ENCODE data around the gene PLEKHA8. TPM values are rescaled to one million over a fixed set of nuclear protein-coding genes. Genes with fewer than 3 reads are reported as not detected.
"Not testable (repeated sequence)": the region's sequence is repeated elsewhere in the genome, so short reads cannot be mapped to it uniquely, and the experiment has no call there.

PLEKHA8 gene
- total and polyA plus RNA-seq, 3 experiments from 2014 or later = 3.7 to 10.0 (median 9.0) TPM

DNA sequence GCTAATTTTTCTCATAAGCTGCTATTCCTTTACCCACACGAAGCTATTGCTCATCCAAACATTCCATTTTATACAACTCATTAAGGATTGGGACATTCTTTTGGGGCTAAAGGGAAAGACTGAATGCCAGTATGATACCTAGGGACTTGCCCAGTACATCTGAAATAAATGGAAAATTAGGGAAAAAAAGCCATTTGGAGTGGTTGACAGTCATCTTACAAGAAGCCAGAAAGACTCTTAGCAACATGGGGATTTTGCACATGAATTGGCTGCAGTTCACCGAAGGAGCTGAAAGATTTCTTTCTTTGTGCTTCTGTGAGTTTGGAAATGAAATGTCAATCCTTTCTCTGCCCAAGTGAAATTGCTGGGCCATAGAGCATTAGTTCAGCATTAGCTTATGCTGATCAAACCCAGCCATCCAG, 63.3 kb downstream of the PLEKHA8 start:
- H3K27me3 ChIP-seq (ENCODE audit: insufficient read depth, low read length, poor library complexity, severe bottlenecking) = no peaks in the 10 kb centered on the region
- Mint-ChIP-seq H3K36me3 (peaks cover 0 to 16% (median 13%) of the 10 kb centered on the region in 3 donors), H3K9me3 (peaks cover 0 to 3% (median 0%) of the 10 kb centered on the region in 5 donors), H3K27me3 (no peaks in the 10 kb centered on the region), H3K4me1 (no peaks in the 10 kb centered on the region), H3K4me3 (no peak overlapping the region), H3K27ac (no peak overlapping the region)
- no peak for DNase-seq
- CTCF ChIA-PET = no interaction called here
- POLR2A ChIA-PET = no interaction called here
- H3K9me3 ChIP-seq (ENCODE audit: low read length) = no peaks in the 10 kb centered on the region
- H3K4me1 ChIP-seq (ENCODE audit: insufficient read depth, low read length) = no peaks in the 10 kb centered on the region
- H3K27ac ChIP-seq (ENCODE audit: low read depth, low read length) = no peak overlapping the region
- H3K4me3 ChIP-seq (ENCODE audit: low read length) = no peak overlapping the region
- H3K36me3 ChIP-seq (ENCODE audit: insufficient read depth, low read length) = no peaks in the 10 kb centered on the region

DNA sequence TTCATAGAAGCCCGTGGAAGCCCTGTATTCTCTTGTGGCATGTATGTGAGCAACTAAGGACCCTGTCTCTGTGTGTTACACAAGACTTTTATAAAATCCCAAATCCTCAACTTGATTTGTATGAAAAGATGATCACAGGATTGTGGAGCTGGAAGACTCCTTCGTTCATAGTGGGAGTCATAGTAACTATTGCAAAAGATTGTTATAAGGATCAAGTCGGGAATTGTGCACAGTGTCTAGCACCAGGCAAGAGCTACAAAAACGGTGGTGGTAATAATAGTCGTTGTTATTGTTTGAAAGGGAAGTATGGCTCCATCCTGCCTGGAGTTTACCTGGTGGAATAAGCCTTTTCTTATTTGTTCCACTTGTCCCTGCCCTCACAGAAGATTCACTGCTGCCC, 63.8 kb downstream of the PLEKHA8 start:
- no peaks in the 10 kb centered on the region for H3K4me1 Mint-ChIP-seq
- H3K27me3 Mint-ChIP-seq = no peaks in the 10 kb centered on the region
- H3K27ac Mint-ChIP-seq = no peak overlapping the region
- Histone ChIP-seq H3K27ac (ENCODE audit: low read depth, low read length) (no peak overlapping the region), H3K27me3 (ENCODE audit: insufficient read depth, low read length, poor library complexity, severe bottlenecking) (no peaks in the 10 kb centered on the region), H3K4me3 (ENCODE audit: low read length) (no peak overlapping the region), H3K4me1 (ENCODE audit: insufficient read depth, low read length) (no peaks in the 10 kb centered on the region), H3K36me3 (ENCODE audit: insufficient read depth, low read length) (no peaks in the 10 kb centered on the region), H3K9me3 (ENCODE audit: low read length) (no peaks in the 10 kb centered on the region)
- peaks cover 0 to 19% (median 13%) of the 10 kb centered on the region in 3 donors for H3K36me3 Mint-ChIP-seq
- H3K4me3 Mint-ChIP-seq = no peak overlapping the region
- CTCF ChIA-PET = no interaction called here
- peaks cover 0 to 3% (median under 1%) of the 10 kb centered on the region in 5 donors for H3K9me3 Mint-ChIP-seq
- POLR2A ChIA-PET = no interaction called here
- DNase-seq = no peak

DNA sequence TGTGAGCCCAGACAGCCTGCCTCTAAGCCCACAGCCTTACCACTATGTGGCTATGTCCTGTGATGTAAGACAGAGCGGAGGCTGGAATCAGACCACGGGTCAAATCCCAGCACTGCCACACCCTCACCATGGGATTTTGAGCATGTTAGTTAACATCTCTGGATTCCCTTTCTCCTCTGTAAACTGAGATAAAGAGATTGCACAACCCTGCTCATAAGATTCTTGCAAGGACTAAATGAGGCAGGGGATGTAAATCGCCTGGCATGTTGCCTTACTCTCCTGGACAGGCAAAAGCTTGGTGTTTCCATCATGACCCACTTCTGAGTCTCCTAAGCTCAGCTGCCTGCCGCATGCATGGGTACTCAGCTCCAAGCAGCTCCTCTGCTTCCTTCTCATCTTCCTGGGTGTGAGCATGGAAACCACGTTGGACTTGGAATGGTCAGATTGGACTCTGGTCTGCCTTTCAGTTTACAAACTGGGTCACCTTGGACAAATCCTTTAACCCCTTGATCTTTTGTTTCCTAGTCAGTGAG, 65.3 kb downstream of the PLEKHA8 start:
- Mint-ChIP-seq H3K4me1 (no peaks in the 10 kb centered on the region), H3K9me3 (peaks cover 0 to 3% (median 2%) of the 10 kb centered on the region in 5 donors), H3K27ac (no peak overlapping the region), H3K27me3 (no peaks in the 10 kb centered on the region), H3K4me3 (no peak overlapping the region), H3K36me3 (peaks cover 2 to 26% (median 8%) of the 10 kb centered on the region in 3 donors)
- Histone ChIP-seq H3K27ac (ENCODE audit: low read depth, low read length) (no peak overlapping the region), H3K4me3 (ENCODE audit: low read length) (no peak overlapping the region), H3K4me1 (ENCODE audit: insufficient read depth, low read length) (no peaks in the 10 kb centered on the region), H3K36me3 (ENCODE audit: insufficient read depth, low read length) (no peaks in the 10 kb centered on the region), H3K9me3 (ENCODE audit: low read length) (no peaks in the 10 kb centered on the region), H3K27me3 (ENCODE audit: insufficient read depth, low read length, poor library complexity, severe bottlenecking) (no peaks in the 10 kb centered on the region)
- POLR2A ChIA-PET = no interaction called here
- no peak for DNase-seq
- CTCF ChIA-PET = no interaction called here

DNA sequence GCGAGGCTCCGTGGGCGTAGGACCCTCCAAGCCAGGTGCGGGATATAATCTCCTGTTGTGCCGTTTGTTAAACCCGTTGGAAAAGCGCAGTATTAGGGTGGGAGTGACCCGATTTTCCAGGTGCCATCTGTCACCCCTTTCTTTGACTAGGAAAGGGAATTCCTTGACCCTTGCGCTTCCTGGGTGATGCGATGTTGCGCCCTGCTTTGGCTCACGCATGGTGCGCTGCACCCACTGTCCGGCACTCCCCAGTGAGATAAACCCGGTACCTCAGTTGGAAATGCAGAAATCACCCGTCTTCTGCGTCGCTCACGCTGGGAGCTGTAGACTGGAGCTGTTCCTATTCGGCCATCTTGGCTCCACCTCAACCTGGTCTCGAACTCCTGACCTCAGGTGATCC, 70.4 kb downstream of the PLEKHA8 start:
- H3K4me1 ChIP-seq (ENCODE audit: insufficient read depth, low read length); H3K4me3 ChIP-seq (ENCODE audit: low read length); H3K36me3 ChIP-seq (ENCODE audit: insufficient read depth, low read length); DNase-seq; H3K27me3 Mint-ChIP-seq; H3K27me3 ChIP-seq (ENCODE audit: insufficient read depth, low read length, poor library complexity, severe bottlenecking); POLR2A ChIA-PET; CTCF ChIA-PET; H3K4me3 Mint-ChIP-seq; H3K4me1 Mint-ChIP-seq; H3K27ac ChIP-seq (ENCODE audit: low read depth, low read length); H3K9me3 Mint-ChIP-seq; H3K9me3 ChIP-seq (ENCODE audit: low read length); H3K27ac Mint-ChIP-seq: not testable (repeated sequence)
- peaks cover 1 to 30% (median 3%) of the 10 kb centered on the region in 3 donors for H3K36me3 Mint-ChIP-seq

DNA sequence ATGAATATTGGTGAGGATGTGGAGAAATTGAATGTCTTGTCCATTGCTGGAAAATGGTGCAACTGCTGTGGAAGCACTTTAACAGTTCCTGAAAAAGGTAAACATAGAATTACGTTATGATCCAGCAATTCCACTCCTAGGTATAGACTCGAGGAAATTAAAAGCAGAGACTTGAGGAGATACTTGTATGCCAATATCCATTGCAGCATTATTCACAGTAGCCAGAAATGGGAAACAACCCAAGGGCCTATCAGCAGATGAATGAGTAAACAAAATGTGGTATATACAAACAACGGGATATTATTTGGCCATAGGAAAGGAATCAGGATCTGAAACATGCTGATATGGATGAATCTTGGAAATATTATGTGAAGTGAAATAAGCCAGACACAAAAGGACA, 74.1 kb downstream of the PLEKHA8 start:
- Histone ChIP-seq H3K9me3 (ENCODE audit: low read length) (no peaks in the 10 kb centered on the region), H3K27ac (ENCODE audit: low read depth, low read length) (no peak overlapping the region), H3K4me3 (ENCODE audit: low read length) (no peak overlapping the region), H3K4me1 (ENCODE audit: insufficient read depth, low read length) (no peaks in the 10 kb centered on the region), H3K36me3 (ENCODE audit: insufficient read depth, low read length) (no peaks in the 10 kb centered on the region), H3K27me3 (ENCODE audit: insufficient read depth, low read length, poor library complexity, severe bottlenecking) (no peaks in the 10 kb centered on the region)
- Mint-ChIP-seq H3K4me3 (no peak overlapping the region), H3K27ac (peak overlapping the region in 1 of 8 donors; percentile 21), H3K4me1 (no peaks in the 10 kb centered on the region), H3K9me3 (peaks cover 0 to 9% (median 0%) of the 10 kb centered on the region in 5 donors), H3K27me3 (no peaks in the 10 kb centered on the region), H3K36me3 (peaks cover 0 to 8% (median 1%) of the 10 kb centered on the region in 3 donors)
- ChIA-PET POLR2A (no interaction called here), CTCF (no interaction called here)
- no peak for DNase-seq

DNA sequence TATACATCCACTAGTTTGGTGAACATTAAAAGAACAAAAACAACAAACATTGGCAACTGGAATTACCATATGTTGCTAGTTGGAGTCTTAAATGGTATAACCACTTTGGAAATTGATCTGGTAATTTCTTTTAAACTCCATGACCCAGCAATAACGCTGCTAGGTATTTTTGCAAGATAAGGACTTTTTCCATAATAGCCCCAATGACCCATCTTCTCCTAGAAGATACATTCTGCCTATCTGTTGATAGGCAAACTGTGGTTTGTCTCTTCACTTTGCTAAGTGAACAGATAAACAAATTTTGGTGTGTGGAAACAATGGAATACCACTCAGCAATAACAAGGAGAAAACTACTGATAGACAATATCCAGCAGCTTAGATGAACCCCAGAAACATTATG, 75.9 kb downstream of the PLEKHA8 start:
- Mint-ChIP-seq H3K9me3 (peaks cover 0 to 4% (median 0%) of the 10 kb centered on the region in 5 donors), H3K36me3 (peaks cover 0 to 9% (median 0%) of the 10 kb centered on the region in 3 donors)
- CTCF ChIA-PET = no interaction called here

DNA sequence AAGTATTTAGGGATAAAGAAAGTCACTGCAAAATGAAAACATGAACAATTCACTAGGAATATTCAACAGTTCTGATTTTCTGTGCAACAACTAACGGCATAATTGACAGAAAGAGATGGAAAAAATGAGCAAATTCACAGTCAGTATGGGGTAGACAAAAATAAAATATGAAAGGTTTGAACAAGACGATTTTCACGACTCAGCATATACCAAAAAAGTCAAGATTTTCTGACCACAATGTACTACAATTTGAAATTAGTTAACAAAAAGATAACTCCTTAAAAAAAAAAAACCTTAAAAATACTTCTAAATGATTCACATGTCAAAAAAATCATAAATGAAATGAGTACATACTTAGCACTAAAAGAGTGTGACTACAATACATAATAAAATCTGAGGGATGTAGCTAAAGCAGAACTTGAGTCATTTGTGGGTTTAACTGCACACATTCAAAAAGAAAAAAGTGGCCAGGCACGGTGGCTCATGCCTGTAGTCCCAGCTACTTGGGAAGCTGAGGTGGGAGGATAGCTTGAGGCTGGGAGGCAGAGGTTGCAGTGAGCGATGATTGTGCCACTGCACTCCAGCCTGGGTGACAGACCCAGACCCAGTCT, 84.0 kb downstream of the PLEKHA8 start:
- Mint-ChIP-seq H3K36me3 (peaks cover 2 to 40% (median 4%) of the 10 kb centered on the region in 3 donors), H3K4me1 (peaks cover 0 to 7% (median 5%) of the 10 kb centered on the region in 3 donors), H3K4me3 (no peak overlapping the region), H3K27ac (no peak overlapping the region), H3K27me3 (no peaks in the 10 kb centered on the region), H3K9me3 (peaks cover 9 to 16% (median 13%) of the 10 kb centered on the region in 5 donors)
- Histone ChIP-seq H3K27ac (ENCODE audit: low read depth, low read length) (no peak overlapping the region), H3K4me3 (ENCODE audit: low read length) (no peak overlapping the region), H3K27me3 (ENCODE audit: insufficient read depth, low read length, poor library complexity, severe bottlenecking) (no peaks in the 10 kb centered on the region), H3K9me3 (ENCODE audit: low read length) (no peaks in the 10 kb centered on the region), H3K4me1 (ENCODE audit: insufficient read depth, low read length) (no peaks in the 10 kb centered on the region), H3K36me3 (ENCODE audit: insufficient read depth, low read length) (no peaks in the 10 kb centered on the region)
- ChIA-PET CTCF (no interaction called here), POLR2A (no interaction called here)
- no peak for DNase-seq

More for the DNA sequence above, 75.9 kb downstream of the PLEKHA8 start:
- H3K4me3 Mint-ChIP-seq = no peak overlapping the region
- no peak overlapping the region for H3K27ac Mint-ChIP-seq
- no peaks in the 10 kb centered on the region for H3K4me1 Mint-ChIP-seq
- Histone ChIP-seq H3K36me3 (ENCODE audit: insufficient read depth, low read length) (no peaks in the 10 kb centered on the region), H3K9me3 (ENCODE audit: low read length) (no peaks in the 10 kb centered on the region), H3K4me3 (ENCODE audit: low read length) (no peak overlapping the region), H3K4me1 (ENCODE audit: insufficient read depth, low read length) (no peaks in the 10 kb centered on the region), H3K27me3 (ENCODE audit: insufficient read depth, low read length, poor library complexity, severe bottlenecking) (no peaks in the 10 kb centered on the region), H3K27ac (ENCODE audit: low read depth, low read length) (no peak overlapping the region)
- no peak for DNase-seq
- H3K27me3 Mint-ChIP-seq = no peaks in the 10 kb centered on the region
- POLR2A ChIA-PET = no interaction called here

DNA sequence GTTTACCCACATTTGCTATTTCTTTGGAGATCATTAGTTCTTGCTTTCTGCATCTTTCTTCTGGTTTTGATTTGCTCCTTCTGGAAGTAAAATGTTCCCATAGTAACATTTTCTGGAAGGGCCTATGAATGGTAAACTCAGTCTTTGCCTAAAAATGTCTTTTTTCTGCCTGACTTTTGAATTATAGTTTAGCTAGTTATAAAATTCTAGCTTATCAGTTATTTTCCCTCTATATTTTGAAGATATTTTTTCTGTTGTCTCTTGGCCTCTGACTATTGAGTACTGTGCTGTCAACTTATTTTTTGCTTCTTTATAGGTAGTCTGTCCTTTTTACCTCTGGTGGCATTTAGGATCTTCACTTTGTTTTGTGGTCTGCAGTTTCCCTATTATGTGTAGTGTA, 84.9 kb downstream of the PLEKHA8 start:
- H3K27ac Mint-ChIP-seq = no peak overlapping the region
- no peak for DNase-seq
- H3K9me3 Mint-ChIP-seq = peaks cover 9 to 16% (median 13%) of the 10 kb centered on the region in 5 donors
- H3K4me1 Mint-ChIP-seq = peaks cover 0 to 7% (median 5%) of the 10 kb centered on the region in 3 donors
- H3K36me3 Mint-ChIP-seq = peaks cover 2 to 40% (median 4%) of the 10 kb centered on the region in 3 donors
- Histone ChIP-seq H3K27ac (ENCODE audit: low read depth, low read length) (no peak overlapping the region), H3K36me3 (ENCODE audit: insufficient read depth, low read length) (no peaks in the 10 kb centered on the region), H3K9me3 (ENCODE audit: low read length) (no peaks in the 10 kb centered on the region), H3K4me3 (ENCODE audit: low read length) (no peak overlapping the region), H3K27me3 (ENCODE audit: insufficient read depth, low read length, poor library complexity, severe bottlenecking) (no peaks in the 10 kb centered on the region), H3K4me1 (ENCODE audit: insufficient read depth, low read length) (no peaks in the 10 kb centered on the region)
- no peaks in the 10 kb centered on the region for H3K27me3 Mint-ChIP-seq
- no peak overlapping the region for H3K4me3 Mint-ChIP-seq
- ChIA-PET POLR2A (no interaction called here), CTCF (no interaction called here)

Measured in CD8-positive, alpha-beta memory T cell (primary cell).